ENCODE data around the gene BPIFB1.
A peak's percentile ranks its signal among the peaks of the same experiment; 100 is the strongest.

DNA sequence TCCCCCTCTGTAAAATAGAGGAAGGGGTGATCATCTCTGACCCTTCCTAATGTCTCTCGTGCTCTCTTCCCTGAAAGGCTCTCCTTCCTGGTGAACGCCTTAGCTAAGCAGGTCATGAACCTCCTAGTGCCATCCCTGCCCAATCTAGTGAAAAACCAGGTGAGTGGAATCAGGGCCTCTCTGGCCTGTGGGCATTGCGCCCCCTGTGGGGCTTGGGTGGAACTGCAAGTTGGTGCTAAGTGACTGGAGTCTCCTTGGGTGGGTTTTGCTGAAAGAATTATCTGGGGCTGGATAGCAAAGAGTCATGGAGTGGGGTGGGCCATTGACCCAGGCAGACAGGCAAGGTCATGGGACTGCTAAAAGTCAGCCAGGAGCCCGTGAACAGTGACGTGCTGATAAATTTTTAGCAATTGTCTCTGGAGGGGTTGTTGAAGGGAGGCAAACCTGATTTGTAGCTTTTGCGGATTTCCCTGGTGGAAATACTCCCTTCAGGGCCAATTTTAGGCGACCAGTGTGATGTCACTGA, 8.9 kb downstream of the BPIFB1 start:
- TF ChIP-seq, protein P1, sequence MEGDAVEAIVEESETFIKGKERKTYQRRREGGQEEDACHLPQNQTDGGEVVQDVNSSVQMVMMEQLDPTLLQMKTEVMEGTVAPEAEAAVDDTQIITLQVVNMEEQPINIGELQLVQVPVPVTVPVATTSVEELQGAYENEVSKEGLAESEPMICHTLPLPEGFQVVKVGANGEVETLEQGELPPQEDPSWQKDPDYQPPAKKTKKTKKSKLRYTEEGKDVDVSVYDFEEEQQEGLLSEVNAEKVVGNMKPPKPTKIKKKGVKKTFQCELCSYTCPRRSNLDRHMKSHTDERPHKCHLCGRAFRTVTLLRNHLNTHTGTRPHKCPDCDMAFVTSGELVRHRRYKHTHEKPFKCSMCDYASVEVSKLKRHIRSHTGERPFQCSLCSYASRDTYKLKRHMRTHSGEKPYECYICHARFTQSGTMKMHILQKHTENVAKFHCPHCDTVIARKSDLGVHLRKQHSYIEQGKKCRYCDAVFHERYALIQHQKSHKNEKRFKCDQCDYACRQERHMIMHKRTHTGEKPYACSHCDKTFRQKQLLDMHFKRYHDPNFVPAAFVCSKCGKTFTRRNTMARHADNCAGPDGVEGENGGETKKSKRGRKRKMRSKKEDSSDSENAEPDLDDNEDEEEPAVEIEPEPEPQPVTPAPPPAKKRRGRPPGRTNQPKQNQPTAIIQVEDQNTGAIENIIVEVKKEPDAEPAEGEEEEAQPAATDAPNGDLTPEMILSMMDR (IDR thresholded peaks at IDR 0.05; ENCODE audit: control extremely low read depth in 1 of 3, insufficient read depth in 1 of 3, low read depth in 1 of 3, low read length in 3 of 3), result peak; percentile 94 to 99 (median 97)
- TF ChIP-seq EP300 (IDR thresholded peaks at IDR 0.05; ENCODE audit: borderline replicate concordance in 1 of 2, low read depth in 2 of 2, low read length in 2 of 2) (no peak), TAF1 (IDR thresholded peaks at IDR 0.05; ENCODE audit: low read depth, low read length) (no peak), RXRA (IDR thresholded peaks at IDR 0.05; ENCODE audit: insufficient read depth, low read depth, low read length) (no peak), POLR2A (IDR thresholded peaks at IDR 0.05; ENCODE audit: control extremely low read depth in 1 of 2, low read depth in 2 of 2, low read length in 2 of 2) (no peak), RNF2 (IDR thresholded peaks at IDR 0.05; ENCODE audit: borderline replicate concordance, low read depth, low read length, missing control alignments, poor library complexity, severe bottlenecking) (no peak), JUN (IDR thresholded peaks at IDR 0.05; ENCODE audit: low read depth, low read length) (no peak), HDAC2 (IDR thresholded peaks at IDR 0.05; ENCODE audit: borderline replicate concordance in 1 of 2, low read depth in 2 of 2, low read length in 2 of 2) (peak in 1 of 2 experiments; percentile 64; a peak in 1 of 4 replicates), RBBP5 (IDR thresholded peaks at IDR 0.05; ENCODE audit: borderline replicate concordance, low read depth, low read length) (no peak)
- TF ChIP-seq, protein P2, sequence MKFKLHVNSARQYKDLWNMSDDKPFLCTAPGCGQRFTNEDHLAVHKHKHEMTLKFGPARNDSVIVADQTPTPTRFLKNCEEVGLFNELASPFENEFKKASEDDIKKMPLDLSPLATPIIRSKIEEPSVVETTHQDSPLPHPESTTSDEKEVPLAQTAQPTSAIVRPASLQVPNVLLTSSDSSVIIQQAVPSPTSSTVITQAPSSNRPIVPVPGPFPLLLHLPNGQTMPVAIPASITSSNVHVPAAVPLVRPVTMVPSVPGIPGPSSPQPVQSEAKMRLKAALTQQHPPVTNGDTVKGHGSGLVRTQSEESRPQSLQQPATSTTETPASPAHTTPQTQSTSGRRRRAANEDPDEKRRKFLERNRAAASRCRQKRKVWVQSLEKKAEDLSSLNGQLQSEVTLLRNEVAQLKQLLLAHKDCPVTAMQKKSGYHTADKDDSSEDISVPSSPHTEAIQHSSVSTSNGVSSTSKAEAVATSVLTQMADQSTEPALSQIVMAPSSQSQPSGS (IDR thresholded peaks at IDR 0.05; ENCODE audit: low read length), result no peak
- TF ChIP-seq, protein P3, sequence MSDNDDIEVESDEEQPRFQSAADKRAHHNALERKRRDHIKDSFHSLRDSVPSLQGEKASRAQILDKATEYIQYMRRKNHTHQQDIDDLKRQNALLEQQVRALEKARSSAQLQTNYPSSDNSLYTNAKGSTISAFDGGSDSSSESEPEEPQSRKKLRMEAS (IDR thresholded peaks at IDR 0.05), result no peak

All from H1 (cell line).